Liver (tissue), 9 donors: Measurements from ENCODE around the gene CCAR1. TPM values are rescaled to one million over a fixed set of nuclear protein-coding genes. Genes with fewer than 3 reads are reported as not detected.

Experiments
- DNase-seq: peaks from one replicate; pipeline ENCODE4 v3.0.0-alpha.2; 2017; ENCODE audit warnings: low spot score
- H3K27ac ChIP-seq, 2 donors: one replicate each; pipeline ENCODE4 v1.7.0; 2013; ENCODE audit warnings: inconsistent platforms in 2 of 2, low read length in 2 of 2, control low read depth in 1 of 2, low read depth in 1 of 2, mild to moderate bottlenecking in 1 of 2
- H3K27me3 ChIP-seq, 4 donors: one replicate each; pipeline versions ENCODE4 v1.6.1 to v1.7.0; 2013; ENCODE audit warnings: low read length in 3 of 4, inconsistent platforms in 1 of 4, mild to moderate bottlenecking in 1 of 4, moderate library complexity in 1 of 4; ENCODE audit not compliant: control insufficient read depth in 4 of 4, insufficient read depth in 4 of 4
- H3K36me3 ChIP-seq, 4 donors: one replicate each; pipeline versions ENCODE4 v1.6.1 to v1.7.0; 2013; ENCODE audit warnings: low read length in 3 of 4, mild to moderate bottlenecking in 3 of 4, low read depth in 1 of 4, moderate library complexity in 1 of 4; ENCODE audit not compliant: control insufficient read depth in 4 of 4, insufficient read depth in 3 of 4
- H3K4me1 ChIP-seq, 4 donors: one replicate each; pipeline versions ENCODE4 v1.6.1 to v1.7.0; 2013; ENCODE audit warnings: low read length in 3 of 4, mild to moderate bottlenecking in 3 of 4, moderate library complexity in 1 of 4; ENCODE audit not compliant: control insufficient read depth in 4 of 4, insufficient read depth in 4 of 4
- H3K4me3 ChIP-seq, 3 donors: one replicate each; pipeline versions ENCODE4 v1.6.1 to v1.7.0; 2013; ENCODE audit warnings: low read length in 3 of 3, control low read depth in 1 of 3, low read depth in 1 of 3, mild to moderate bottlenecking in 1 of 3
- H3K9ac ChIP-seq, 2 donors: one replicate each; pipeline ENCODE4 v1.7.0; 2013; ENCODE audit warnings: low read length in 2 of 2, mild to moderate bottlenecking in 2 of 2, moderate library complexity in 2 of 2, control low read depth in 1 of 2, low read depth in 1 of 2
- H3K9me3 ChIP-seq, 4 donors: one replicate each; pipeline versions ENCODE4 v1.6.1 to v1.7.0; 2013; ENCODE audit warnings: low read length in 3 of 4; ENCODE audit not compliant: control insufficient read depth in 4 of 4
- CTCF ChIP-seq: fragments of 150-350 bp; IDR thresholded peaks from 2 replicates; pipeline ENCODE4 v1.5.1; 2017; ENCODE audit warnings: improper control_type of control experiment, low read depth, low read length; ENCODE audit not compliant: missing input control
- EGR1 ChIP-seq, 2 donors: IDR thresholded peaks; 2 replicates each; pipeline ENCODE4 v1.6.1; 2016 to 2018; ENCODE audit warnings: antibody characterized with exemption in 2 of 2, low read depth in 2 of 2
- FOXA1 ChIP-seq: IDR thresholded peaks from 2 replicates; pipeline ENCODE4 v1.6.1; 2016; ENCODE audit warnings: antibody characterized with exemption
- FOXA2 ChIP-seq: IDR thresholded peaks from 2 replicates; pipeline ENCODE4 v1.6.1; 2016; ENCODE audit warnings: antibody characterized with exemption
- GABPA ChIP-seq, 2 donors: IDR thresholded peaks in 1 of 2; conservative IDR thresholded peaks in 1 of 2; 2 replicates each; pipeline ENCODE4 v1.6.1; 2016; ENCODE audit warnings: antibody characterized with exemption in 2 of 2, mild to moderate bottlenecking in 1 of 2, moderate library complexity in 1 of 2
- HNF4A ChIP-seq, 2 donors: conservative IDR thresholded peaks; 2 replicates each; pipeline ENCODE4 v1.6.1; 2016; ENCODE audit warnings: antibody characterized with exemption in 2 of 2, mild to moderate bottlenecking in 2 of 2
- HNF4G ChIP-seq: IDR thresholded peaks from 2 replicates; pipeline ENCODE4 v1.6.1; 2016; ENCODE audit warnings: antibody characterized with exemption
- JUND ChIP-seq, 2 donors: IDR thresholded peaks; 2 replicates each; pipeline ENCODE4 v1.6.1; 2016; ENCODE audit warnings: antibody characterized with exemption in 2 of 2
- NR2F2 ChIP-seq: IDR thresholded peaks from 2 replicates; pipeline ENCODE4 v1.6.1; 2016; ENCODE audit warnings: antibody characterized with exemption
- RAD21 ChIP-seq, 2 donors: IDR thresholded peaks; 2 replicates each; pipeline ENCODE4 v1.6.1; 2016; ENCODE audit warnings: antibody characterized with exemption in 2 of 2, mild to moderate bottlenecking in 2 of 2
- RXRA ChIP-seq, 2 donors: IDR thresholded peaks; 2 replicates each; pipeline ENCODE4 v1.6.1; 2017 to 2018; ENCODE audit warnings: antibody characterized with exemption in 2 of 2, mild to moderate bottlenecking in 1 of 2
- SP1 ChIP-seq: IDR thresholded peaks from 2 replicates; pipeline ENCODE4 v1.6.1; 2018; ENCODE audit warnings: antibody characterized with exemption, mild to moderate bottlenecking
- TAF1 ChIP-seq: conservative IDR thresholded peaks from 2 replicates; pipeline ENCODE4 v1.6.1; 2016; ENCODE audit warnings: antibody characterized with exemption, mild to moderate bottlenecking
- YY1 ChIP-seq: IDR thresholded peaks from 2 replicates; pipeline ENCODE4 v1.6.1; 2016; ENCODE audit warnings: antibody characterized with exemption, mild to moderate bottlenecking
- WGBS: extraction: QIAGEN DNeasy Blood & Tissue Kit; methylation state at CpG from one replicate; pipeline ENCODE4 v1.1.7; 2013; 5-methylcytosine and 5-hydroxymethylcytosine counted together
- polyA plus RNA-seq, 2 donors: library from polyadenylated mRNA; stranded (reverse) in 1 of 2; unstranded in 1 of 2; fragments of 200-250 nt in 1 of 2; fragments of >200 nt in 1 of 2; fragmentation: Nextera tagmentation in 1 of 2; extraction: Ambion mirVana in 1 of 2; gene quantifications; one replicate each; pipeline versions ENCODE4 v1.2.1 to v1.2.3, GENCODE V29; 2013 to 2015
- total RNA-seq, 2 donors: library from RNA; depleted of rRNA; stranded (reverse); fragments of >200 nt; gene quantifications; one replicate each; pipeline ENCODE4 v1.2.3, GENCODE V29; 2014
- TF ChIP-seq, protein P1 (sequence below): IDR thresholded peaks from 2 replicates; pipeline ENCODE4 v1.6.1; 2016; ENCODE audit warnings: antibody characterized with exemption, mild to moderate bottlenecking
- TF ChIP-seq, protein P2 (sequence below): IDR thresholded peaks from 2 replicates; pipeline ENCODE4 v1.6.1; 2016; ENCODE audit warnings: antibody characterized with exemption
- TF ChIP-seq, protein P3 (sequence below): IDR thresholded peaks from 2 replicates; pipeline ENCODE4 v1.6.1; 2016; ENCODE audit warnings: antibody characterized with exemption
- TF ChIP-seq, protein P4 (sequence below): IDR thresholded peaks from 2 replicates; pipeline ENCODE4 v1.6.1; 2016; ENCODE audit warnings: antibody characterized with exemption
- donor health status: healthy.
- donor health status: healthy.
- donor health status: healthy.
- donor health status: healthy.
- donor health status: healthy.

CCAR1 gene
- total and polyA plus RNA-seq, 4 donors = 10.5 to 27.5 (median 19.8) TPM

- peak overlapping the region; percentile 63 to 87 for H3K9ac ChIP-seq
- peaks cover 7 to 14% (median 8%) of the 10 kb centered on the region in 4 donors for H3K36me3 ChIP-seq
- H3K4me3 ChIP-seq = peak overlapping the region; percentile 46 to 89 (median 89)
- H3K9me3 ChIP-seq = no peaks in the 10 kb centered on the region
- no peaks in the 10 kb centered on the region for H3K27me3 ChIP-seq
- peaks cover 0 to 8% (median 4%) of the 10 kb centered on the region in 4 donors for H3K4me1 ChIP-seq
- DNase-seq = no peak
- TF ChIP-seq FOXA2 (no peak), YY1 (no peak), JUND (IDR thresholded peaks at IDR 0.05) (no peak), CTCF (no peak), RXRA (IDR thresholded peaks at IDR 0.05) (no peak), HNF4A (conservative IDR thresholded peaks at IDR 0.05) (no peak), NR2F2 (no peak), TAF1 (no peak), SP1 (no peak), EGR1 (IDR thresholded peaks at IDR 0.05; ENCODE audit: low read depth in 2 of 2) (no peak), RAD21 (IDR thresholded peaks at IDR 0.05) (no peak), HNF4G (no peak), FOXA1 (no peak), GABPA (IDR thresholded peaks at IDR 0.05 in 1 of 2, conservative IDR thresholded peaks at IDR 0.05 in 1 of 2) (no peak)
- TF ChIP-seq, protein P1, sequence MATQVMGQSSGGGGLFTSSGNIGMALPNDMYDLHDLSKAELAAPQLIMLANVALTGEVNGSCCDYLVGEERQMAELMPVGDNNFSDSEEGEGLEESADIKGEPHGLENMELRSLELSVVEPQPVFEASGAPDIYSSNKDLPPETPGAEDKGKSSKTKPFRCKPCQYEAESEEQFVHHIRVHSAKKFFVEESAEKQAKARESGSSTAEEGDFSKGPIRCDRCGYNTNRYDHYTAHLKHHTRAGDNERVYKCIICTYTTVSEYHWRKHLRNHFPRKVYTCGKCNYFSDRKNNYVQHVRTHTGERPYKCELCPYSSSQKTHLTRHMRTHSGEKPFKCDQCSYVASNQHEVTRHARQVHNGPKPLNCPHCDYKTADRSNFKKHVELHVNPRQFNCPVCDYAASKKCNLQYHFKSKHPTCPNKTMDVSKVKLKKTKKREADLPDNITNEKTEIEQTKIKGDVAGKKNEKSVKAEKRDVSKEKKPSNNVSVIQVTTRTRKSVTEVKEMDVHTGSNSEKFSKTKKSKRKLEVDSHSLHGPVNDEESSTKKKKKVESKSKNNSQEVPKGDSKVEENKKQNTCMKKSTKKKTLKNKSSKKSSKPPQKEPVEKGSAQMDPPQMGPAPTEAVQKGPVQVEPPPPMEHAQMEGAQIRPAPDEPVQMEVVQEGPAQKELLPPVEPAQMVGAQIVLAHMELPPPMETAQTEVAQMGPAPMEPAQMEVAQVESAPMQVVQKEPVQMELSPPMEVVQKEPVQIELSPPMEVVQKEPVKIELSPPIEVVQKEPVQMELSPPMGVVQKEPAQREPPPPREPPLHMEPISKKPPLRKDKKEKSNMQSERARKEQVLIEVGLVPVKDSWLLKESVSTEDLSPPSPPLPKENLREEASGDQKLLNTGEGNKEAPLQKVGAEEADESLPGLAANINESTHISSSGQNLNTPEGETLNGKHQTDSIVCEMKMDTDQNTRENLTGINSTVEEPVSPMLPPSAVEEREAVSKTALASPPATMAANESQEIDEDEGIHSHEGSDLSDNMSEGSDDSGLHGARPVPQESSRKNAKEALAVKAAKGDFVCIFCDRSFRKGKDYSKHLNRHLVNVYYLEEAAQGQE = no peak
- TF ChIP-seq, protein P2, sequence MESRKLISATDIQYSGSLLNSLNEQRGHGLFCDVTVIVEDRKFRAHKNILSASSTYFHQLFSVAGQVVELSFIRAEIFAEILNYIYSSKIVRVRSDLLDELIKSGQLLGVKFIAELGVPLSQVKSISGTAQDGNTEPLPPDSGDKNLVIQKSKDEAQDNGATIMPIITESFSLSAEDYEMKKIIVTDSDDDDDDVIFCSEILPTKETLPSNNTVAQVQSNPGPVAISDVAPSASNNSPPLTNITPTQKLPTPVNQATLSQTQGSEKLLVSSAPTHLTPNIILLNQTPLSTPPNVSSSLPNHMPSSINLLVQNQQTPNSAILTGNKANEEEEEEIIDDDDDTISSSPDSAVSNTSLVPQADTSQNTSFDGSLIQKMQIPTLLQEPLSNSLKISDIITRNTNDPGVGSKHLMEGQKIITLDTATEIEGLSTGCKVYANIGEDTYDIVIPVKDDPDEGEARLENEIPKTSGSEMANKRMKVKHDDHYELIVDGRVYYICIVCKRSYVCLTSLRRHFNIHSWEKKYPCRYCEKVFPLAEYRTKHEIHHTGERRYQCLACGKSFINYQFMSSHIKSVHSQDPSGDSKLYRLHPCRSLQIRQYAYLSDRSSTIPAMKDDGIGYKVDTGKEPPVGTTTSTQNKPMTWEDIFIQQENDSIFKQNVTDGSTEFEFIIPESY = no peak
- TF ChIP-seq, protein P3, sequence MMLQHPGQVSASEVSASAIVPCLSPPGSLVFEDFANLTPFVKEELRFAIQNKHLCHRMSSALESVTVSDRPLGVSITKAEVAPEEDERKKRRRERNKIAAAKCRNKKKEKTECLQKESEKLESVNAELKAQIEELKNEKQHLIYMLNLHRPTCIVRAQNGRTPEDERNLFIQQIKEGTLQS = no peak
- TF ChIP-seq, protein P4, sequence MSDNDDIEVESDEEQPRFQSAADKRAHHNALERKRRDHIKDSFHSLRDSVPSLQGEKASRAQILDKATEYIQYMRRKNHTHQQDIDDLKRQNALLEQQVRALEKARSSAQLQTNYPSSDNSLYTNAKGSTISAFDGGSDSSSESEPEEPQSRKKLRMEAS = no peak
- H3K27ac ChIP-seq = peak overlapping the region; percentile 77 to 78
- 1% methylated on average over 27 of the region's 27 CpGs for WGBS
Observed at GRCh38 chr10:68721673-68722335, 765 bp downstream of the CCAR1 start.
